Activated naive CD4-positive, alpha-beta T cell treated with anti-CD3 and anti-CD28 coated beads for 36 hours (primary cell): ENCODE results near the gene PIF1. TPM values are rescaled to one million over a fixed set of nuclear protein-coding genes. Genes with fewer than 3 reads are reported as not detected.

ENCODE experiments used
- CTCF ChIA-PET: fragments of 350-600 bp; sonication (Branson Sonifier 250); formaldehyde crosslinking; loops from one replicate; lab custom pipeline; 2021; ENCODE audit warnings: antibody characterized with exemption; lab: Charles Lee
- DNase-seq: peaks from one replicate; pipeline ENCODE4 v3.0.0-alpha.2; 2020
- H3K27ac Mint-ChIP-seq: one replicate; pipeline ENCODE4 v1.8.0; 2021; ENCODE audit warnings: mild to moderate bottlenecking, mixed read lengths
- H3K27me3 Mint-ChIP-seq: one replicate; pipeline ENCODE4 v1.8.0; 2021; ENCODE audit warnings: low read depth, mixed read lengths
- H3K36me3 Mint-ChIP-seq: one replicate; pipeline ENCODE4 v1.8.0; 2021; ENCODE audit warnings: low read depth, mixed read lengths
- H3K4me1 Mint-ChIP-seq: one replicate; pipeline ENCODE4 v1.8.0; 2021; ENCODE audit warnings: low read depth, mixed read lengths
- H3K4me3 Mint-ChIP-seq: one replicate; pipeline ENCODE4 v1.8.0; 2021; ENCODE audit warnings: mild to moderate bottlenecking, moderate library complexity, mixed read lengths
- H3K9me3 Mint-ChIP-seq: one replicate; pipeline ENCODE4 v1.8.0; 2021; ENCODE audit warnings: mixed read lengths
- intact Hi-C: fragments of 100-400 bp; cut with micrococcal nuclease; formaldehyde crosslinking; loops from one replicate; pipeline ENCODE4 v1.15.1; 2023
- total RNA-seq, 2 experiments: library from RNA; stranded (reverse); gene quantifications; one replicate each; pipeline ENCODE4 v1.2.3, GENCODE V29; 2021

The PIF1 gene
- total RNA-seq, 2 experiments from 2014 or later = 38.4 to 43.9 TPM

DNA sequence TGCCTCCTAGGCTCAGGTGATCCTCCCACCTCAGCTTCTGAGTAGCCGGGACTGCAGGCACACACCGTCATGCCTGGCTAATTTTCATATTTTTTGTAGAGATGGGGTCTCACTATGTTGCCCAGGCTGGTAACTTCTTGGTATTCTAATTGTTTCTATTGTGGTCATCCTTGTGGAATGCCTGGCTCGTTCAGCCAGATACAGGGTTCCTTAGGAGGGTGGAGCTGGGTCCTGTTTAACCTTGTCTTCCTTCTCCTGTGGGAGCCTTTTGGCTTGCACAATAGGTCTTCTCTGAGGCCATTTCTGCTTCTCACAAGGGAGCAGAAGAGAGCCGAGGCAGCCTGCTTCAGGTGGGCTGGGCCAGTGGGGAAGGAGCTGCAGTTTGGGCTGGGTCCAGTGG lies 32.0 kb upstream of the PIF1 start:
- H3K36me3 Mint-ChIP-seq = peaks cover 19% of the 10 kb centered on the region
- no peak overlapping the region for H3K4me3 Mint-ChIP-seq
- H3K4me1 Mint-ChIP-seq = peaks cover 35% of the 10 kb centered on the region
- CTCF ChIA-PET = no interaction called here
- H3K9me3 Mint-ChIP-seq = no peaks in the 10 kb centered on the region
- no peaks in the 10 kb centered on the region for H3K27me3 Mint-ChIP-seq
- no peak overlapping the region for H3K27ac Mint-ChIP-seq
- DNase-seq = no peak
- intact Hi-C loops = no loop called here

DNA sequence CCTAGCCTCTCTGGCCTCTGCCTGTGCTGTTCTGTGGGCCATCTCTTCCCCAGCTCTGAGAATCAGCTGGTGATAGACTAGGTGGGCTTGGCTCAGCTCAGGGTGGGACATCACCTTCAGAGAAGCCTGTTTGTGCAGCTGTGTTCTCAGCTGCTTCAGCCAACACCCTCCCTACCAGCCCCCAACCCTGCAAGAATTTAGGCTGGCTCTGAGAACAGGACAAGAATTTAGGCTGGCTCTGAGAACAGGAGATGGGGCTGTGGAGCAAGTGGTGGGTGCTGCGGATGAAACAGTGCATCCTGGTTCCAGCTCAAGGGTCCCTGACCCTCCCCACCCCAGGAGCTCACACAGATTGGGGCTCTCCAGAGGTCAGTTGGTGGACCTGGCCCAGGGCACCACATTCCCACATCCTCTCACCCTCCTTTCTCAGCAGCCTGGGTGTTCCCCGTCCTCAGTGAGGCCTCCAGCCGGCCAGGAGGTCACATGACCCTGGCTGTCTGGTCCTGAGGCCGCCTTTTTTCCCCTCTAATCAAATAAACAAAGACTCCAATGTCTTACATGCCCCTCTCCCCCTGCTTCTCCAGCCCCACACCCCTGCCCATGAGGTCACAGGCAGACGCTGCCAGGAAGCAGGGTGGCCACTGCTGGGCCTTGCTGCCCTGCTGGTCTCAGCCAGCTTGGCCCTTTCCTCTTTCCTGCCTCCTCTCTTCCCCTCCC lies 31.1 kb upstream of the PIF1 start:
- no peak overlapping the region for H3K4me3 Mint-ChIP-seq
- DNase-seq = no peak

DNA sequence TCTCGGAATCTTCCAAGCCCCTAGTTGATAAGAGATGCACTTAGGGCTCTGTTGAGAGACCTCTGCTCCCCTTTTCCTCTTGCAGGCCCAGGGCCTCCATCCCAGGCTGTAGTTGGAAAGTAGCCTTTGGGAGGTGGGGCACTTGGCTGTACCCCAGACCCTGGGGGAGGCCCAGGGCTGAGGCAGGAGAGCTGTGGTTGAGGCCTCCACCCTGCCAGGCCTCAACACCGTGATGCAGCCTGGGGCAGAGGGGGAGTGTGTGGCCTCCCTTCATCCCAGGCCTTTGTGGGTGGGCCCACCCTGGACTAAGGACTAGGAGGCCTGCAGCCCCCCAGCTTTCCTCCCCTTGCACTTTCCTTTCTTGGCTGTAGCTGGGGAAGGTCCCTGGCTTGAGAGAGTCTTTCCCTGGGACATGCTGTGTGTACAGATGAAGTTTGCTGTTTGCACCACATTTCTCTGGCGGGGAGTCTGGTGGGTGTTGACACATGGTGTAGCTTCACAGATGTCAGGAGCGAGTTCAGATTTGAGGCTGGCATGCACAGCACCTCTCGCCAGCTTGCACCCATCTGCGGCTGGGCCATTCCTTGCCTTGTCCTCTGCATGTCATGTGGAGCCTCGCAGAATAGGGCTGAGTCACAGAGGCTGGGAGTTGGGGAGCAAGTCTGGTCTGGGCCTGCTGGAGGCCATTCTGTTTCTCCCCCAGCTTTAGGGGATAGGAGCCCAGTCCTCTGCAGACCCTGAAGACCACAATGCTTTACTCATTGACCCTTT lies 29.9 kb upstream of the PIF1 start:
- Mint-ChIP-seq H3K27ac (no peak overlapping the region), H3K27me3 (no peaks in the 10 kb centered on the region), H3K9me3 (no peaks in the 10 kb centered on the region), H3K4me3 (no peak overlapping the region), H3K4me1 (peaks cover 39% of the 10 kb centered on the region), H3K36me3 (peaks cover 20% of the 10 kb centered on the region)
- DNase-seq = no peak
- CTCF ChIA-PET = interaction anchor here (0.6 to 1.4 kb wide), 4 partner anchors 46 to 52 kb away, joined by 3 to 5 read pairs (median 3); no protein-coding TSS in a partner anchor
- intact Hi-C loops = no loop called here

More for the DNA sequence above, 31.1 kb upstream of the PIF1 start:
- Mint-ChIP-seq H3K4me1 (peaks cover 39% of the 10 kb centered on the region), H3K27me3 (no peaks in the 10 kb centered on the region), H3K27ac (no peak overlapping the region), H3K9me3 (no peaks in the 10 kb centered on the region), H3K36me3 (peaks cover 18% of the 10 kb centered on the region)
- intact Hi-C loops = no loop called here
- CTCF ChIA-PET = interaction anchor here (1.4 kb wide), 2 partner anchors 47 to 50 kb away, joined by 3 to 5 read pairs; no protein-coding TSS in a partner anchor

DNA sequence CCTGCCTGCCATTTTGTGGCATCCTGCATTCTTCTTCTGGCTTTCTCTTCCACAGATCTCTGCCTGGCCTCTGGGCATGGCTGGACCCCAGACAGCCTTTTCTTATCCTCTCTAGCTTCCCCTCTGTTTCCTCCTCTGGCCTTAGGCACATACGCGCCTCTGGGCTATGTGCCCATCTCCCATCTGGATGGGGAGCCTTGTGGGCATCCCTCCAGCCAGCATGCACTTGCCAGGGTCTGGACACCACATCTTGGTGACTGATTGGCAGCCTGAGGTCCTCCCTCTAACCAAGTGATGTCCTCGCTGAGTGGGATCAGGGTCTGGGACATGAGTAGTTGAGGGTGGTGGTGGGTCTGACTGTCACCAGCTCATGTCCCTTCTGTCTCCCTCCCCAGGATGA lies 29.1 kb upstream of the PIF1 start:
- H3K36me3 Mint-ChIP-seq = peaks cover 22% of the 10 kb centered on the region
- peaks cover 39% of the 10 kb centered on the region for H3K4me1 Mint-ChIP-seq
- no peak overlapping the region for H3K27ac Mint-ChIP-seq
- no peaks in the 10 kb centered on the region for H3K27me3 Mint-ChIP-seq
- H3K4me3 Mint-ChIP-seq = no peak overlapping the region
- H3K9me3 Mint-ChIP-seq = no peaks in the 10 kb centered on the region
- intact Hi-C loops = no loop called here
- no peak for DNase-seq
- CTCF ChIA-PET = no interaction called here

DNA sequence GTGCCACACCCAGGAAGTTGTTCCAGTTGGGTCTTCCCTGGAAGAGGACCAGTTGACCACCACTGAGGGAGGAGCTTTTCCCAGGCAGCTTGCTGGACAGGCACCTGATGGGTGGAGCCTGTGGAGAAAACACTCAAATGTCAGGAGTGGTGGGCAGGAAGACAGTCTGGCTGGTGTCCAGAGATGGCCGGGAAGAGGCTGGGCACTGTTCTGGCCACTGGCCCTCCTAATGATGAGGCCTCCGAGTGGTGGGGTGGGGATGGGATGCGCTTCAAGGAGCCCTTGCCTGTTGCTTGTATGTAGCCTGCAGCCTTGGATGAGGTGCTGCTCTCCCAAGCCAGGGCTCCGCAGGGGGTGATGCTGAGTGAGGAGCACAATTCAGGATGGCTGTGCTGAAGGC lies 28.6 kb upstream of the PIF1 start:
- CTCF ChIA-PET = no interaction called here
- H3K27me3 Mint-ChIP-seq = no peaks in the 10 kb centered on the region
- H3K36me3 Mint-ChIP-seq = peaks cover 22% of the 10 kb centered on the region
- peaks cover 39% of the 10 kb centered on the region for H3K4me1 Mint-ChIP-seq
- no peak overlapping the region for H3K4me3 Mint-ChIP-seq
- H3K27ac Mint-ChIP-seq = no peak overlapping the region
- intact Hi-C loops = no loop called here
- no peaks in the 10 kb centered on the region for H3K9me3 Mint-ChIP-seq
- no peak for DNase-seq

DNA sequence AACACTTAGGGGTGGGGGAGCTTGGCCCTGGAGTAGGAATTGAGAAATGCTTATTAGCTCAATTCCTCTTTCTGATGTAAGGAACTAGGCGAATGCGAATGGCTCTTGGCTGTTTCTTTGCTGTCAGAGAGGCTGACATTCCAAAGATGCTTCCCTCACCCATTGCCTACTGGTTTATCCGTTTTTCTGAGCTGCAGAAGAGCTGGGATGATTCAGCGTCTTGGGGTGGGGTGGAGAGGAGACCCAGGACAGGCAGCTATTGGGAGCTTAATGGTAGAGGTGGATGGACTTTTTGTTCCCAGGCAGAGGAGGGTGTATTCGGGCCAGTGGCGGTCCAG lies 26.0 kb upstream of the PIF1 start:
- intact Hi-C loops = no loop called here
- H3K27ac Mint-ChIP-seq = no peak overlapping the region
- no peak overlapping the region for H3K4me3 Mint-ChIP-seq
- H3K4me1 Mint-ChIP-seq = peaks cover 37% of the 10 kb centered on the region
- peaks cover 28% of the 10 kb centered on the region for H3K36me3 Mint-ChIP-seq
- DNase-seq = no peak
- CTCF ChIA-PET = interaction anchor here (0.7 kb wide), 1 partner anchor 16 kb away, joined by 3 read pairs; no protein-coding TSS in a partner anchor
- H3K27me3 Mint-ChIP-seq = no peaks in the 10 kb centered on the region
- no peaks in the 10 kb centered on the region for H3K9me3 Mint-ChIP-seq

DNA sequence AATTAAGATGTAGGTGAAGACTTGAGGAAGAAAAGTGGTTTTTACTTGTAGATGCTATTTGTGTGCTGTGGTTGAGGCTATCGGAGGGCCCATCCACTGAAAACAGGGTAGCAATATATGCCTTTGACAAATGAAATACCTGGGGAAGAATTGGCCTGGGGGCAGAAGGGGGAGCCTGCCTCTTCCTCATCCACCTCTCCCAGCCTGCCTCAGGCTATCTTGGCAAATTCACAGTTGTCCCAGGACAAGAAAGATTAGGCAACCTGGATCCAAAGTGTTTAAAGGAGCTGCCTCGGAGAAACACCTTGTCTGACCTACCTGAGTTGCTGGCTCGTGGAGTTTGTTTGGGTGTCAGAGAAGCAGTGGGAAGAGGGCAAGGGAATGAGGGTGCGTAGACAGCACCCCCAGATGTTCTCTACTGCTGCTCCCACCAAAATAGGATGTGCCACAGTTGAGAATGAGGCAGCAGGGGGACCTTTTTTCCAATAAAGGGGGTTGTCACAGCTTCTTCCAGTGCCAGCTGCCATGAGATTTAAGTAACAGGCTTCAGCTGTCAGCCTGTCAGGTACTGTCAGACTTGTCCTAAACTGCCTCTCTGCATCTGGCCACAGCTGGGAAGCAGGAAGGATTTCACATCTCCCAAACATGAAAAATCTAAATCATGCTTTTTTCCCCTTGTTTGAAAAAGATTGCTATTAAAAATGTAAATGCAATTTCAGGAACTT lies 25.5 kb upstream of the PIF1 start:
- Mint-ChIP-seq H3K36me3 (peaks cover 24% of the 10 kb centered on the region), H3K9me3 (no peaks in the 10 kb centered on the region), H3K4me1 (peaks cover 35% of the 10 kb centered on the region), H3K4me3 (no peak overlapping the region), H3K27me3 (no peaks in the 10 kb centered on the region), H3K27ac (no peak overlapping the region)
- DNase-seq = no peak
- CTCF ChIA-PET = interaction anchor here (0.7 kb wide), 1 partner anchor 15 kb away, joined by 3 read pairs; no protein-coding TSS in a partner anchor
- intact Hi-C loops = no loop called here

DNA sequence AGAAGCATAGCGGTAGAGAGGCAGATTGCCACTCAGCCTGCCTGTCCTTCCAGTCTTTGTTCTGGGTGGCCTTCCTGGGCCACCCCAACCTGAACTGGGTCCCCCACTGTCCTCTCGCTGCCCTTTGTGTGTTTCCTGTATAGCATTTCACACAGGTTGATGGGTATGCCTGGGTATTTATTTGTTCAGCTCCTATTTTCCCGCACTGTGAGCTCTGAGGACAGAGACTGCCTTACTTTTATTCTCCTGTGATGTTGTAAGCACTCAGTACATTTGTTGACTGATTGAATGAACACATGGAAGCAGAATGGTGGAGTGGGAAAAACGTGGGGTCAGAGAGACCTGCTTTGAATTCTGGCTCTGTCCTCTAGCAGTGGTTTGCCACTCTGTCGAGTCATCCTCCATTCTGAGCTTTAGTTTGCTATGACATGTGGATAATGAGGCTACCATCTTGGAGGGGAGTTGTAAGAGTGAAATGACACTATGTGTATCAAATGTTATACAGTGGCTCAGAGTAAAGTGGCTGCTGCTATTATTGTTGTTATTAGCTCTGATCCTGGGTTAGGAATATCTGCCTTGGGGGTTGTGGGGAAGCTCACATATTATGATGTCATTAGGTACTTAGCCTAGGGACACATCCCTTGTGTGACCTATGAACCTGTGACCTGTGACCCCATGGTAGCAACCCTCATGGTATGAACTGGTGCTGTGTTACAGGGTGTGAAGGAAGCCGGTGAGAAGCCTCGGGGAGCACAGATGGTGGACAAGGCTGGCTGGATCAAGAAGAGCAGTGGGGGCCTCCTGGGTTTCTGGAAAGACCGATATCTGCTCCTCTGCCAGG lies 22.6 kb upstream of the PIF1 start:
- Mint-ChIP-seq H3K4me1 (peaks cover 47% of the 10 kb centered on the region), H3K4me3 (no peak overlapping the region), H3K36me3 (peaks cover 15% of the 10 kb centered on the region), H3K27ac (peak overlapping the region; percentile 20), H3K27me3 (no peaks in the 10 kb centered on the region), H3K9me3 (no peaks in the 10 kb centered on the region)
- intact Hi-C loops = no loop called here
- CTCF ChIA-PET = interaction anchor here (1.0 to 1.7 kb wide), 3 partner anchors 12 to 47 kb away, joined by 3 to 5 read pairs (median 4); no protein-coding TSS in a partner anchor
- DNase-seq = no peak

DNA sequence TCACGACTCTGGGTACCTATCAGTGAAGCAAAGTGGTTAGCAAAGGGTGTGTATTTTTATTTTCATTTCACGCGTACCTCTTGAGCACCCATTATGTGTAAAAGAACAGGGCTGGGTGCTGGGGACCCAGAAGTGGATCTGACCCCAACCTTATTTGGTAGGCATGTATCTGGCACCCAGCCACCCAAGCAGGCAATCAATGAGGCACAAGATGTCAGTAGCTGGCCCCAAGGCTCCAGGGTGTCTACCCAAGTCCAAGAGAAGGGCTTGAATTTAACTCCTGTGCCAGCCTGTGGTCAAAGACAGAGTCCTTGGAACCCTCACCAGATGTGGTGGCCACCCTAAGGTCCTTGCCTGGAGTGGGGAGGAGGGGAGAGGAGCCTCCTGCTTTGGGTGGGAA lies 22.0 kb upstream of the PIF1 start:
- peaks cover 15% of the 10 kb centered on the region for H3K36me3 Mint-ChIP-seq
- intact Hi-C loops = no loop called here
- peaks cover 51% of the 10 kb centered on the region for H3K4me1 Mint-ChIP-seq
- no peaks in the 10 kb centered on the region for H3K27me3 Mint-ChIP-seq
- no peak overlapping the region for H3K4me3 Mint-ChIP-seq
- H3K27ac Mint-ChIP-seq = no peak overlapping the region
- DNase-seq = no peak
- CTCF ChIA-PET = interaction anchor here (1.1 to 1.7 kb wide), 2 partner anchors 42 to 47 kb away, joined by 3 to 5 read pairs; no protein-coding TSS in a partner anchor
- no peaks in the 10 kb centered on the region for H3K9me3 Mint-ChIP-seq

DNA sequence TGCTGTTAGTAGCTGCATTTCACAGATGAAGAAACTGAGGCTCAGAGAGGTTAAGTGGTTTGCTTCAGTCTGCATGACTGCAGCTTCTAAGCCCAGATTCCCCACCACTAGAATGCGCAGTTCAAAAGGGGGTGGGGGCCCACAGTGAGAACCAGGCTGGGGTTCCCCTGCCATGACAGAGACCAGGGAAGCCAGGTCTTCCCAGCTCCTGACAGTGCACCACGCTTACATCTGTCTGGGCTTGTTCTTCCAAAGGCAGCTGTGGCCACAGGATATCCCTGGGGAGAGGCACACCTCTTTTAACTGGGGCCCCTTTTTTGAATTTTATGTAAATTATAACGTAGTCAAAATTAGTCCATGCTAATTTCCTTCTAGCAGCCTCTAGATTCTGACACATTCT lies 21.6 kb upstream of the PIF1 start:
- CTCF ChIA-PET = interaction anchor here (1.0 to 1.7 kb wide), 3 partner anchors 37 to 47 kb away, joined by 3 to 5 read pairs (median 3); no protein-coding TSS in a partner anchor
- Mint-ChIP-seq H3K9me3 (no peaks in the 10 kb centered on the region), H3K27me3 (no peaks in the 10 kb centered on the region), H3K36me3 (peaks cover 15% of the 10 kb centered on the region), H3K27ac (no peak overlapping the region), H3K4me1 (peaks cover 49% of the 10 kb centered on the region), H3K4me3 (no peak overlapping the region)
- intact Hi-C loops = no loop called here
- no peak for DNase-seq

DNA sequence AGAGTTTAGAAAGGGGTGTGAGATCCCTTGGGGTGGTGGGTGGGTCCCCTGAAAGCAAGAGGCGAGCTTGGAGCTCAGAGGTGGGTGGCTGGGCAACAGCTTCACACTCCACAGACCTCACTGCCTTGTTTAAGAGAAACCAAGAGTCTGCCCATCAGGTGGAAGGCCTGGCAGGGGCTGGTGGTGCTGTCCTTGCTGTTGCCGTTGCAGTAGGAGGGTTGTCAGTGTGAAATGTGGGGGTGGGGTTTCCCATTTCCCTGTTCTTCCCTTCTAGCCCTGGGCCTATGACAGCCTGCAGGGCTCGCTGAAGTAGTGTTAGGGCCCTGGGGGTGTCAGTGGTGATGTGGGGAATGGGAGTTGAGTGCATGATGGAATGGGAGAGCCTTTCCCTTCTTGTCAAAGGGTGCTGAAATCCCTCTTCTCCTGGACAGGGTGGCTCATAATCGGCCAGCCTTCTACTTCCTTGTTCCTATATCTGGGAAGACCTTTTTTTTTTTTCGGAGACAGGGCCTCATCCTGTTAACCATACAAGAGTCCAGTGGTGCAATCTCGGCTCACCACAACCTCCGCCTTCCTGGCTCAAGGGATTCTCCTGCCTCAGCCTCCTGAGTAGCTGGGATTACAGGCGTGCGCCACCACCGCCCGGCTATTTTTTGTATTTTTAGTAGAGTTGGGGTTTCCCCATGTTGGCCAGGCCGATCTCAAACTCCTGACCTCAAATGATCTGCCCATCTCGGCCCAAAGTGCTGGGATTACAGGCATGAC lies 20.6 kb upstream of the PIF1 start:
- DNase-seq = no peak
- CTCF ChIA-PET = interaction anchor here (0.6 to 1.7 kb wide), 4 partner anchors 10 to 291 kb away, joined by 3 to 5 read pairs (median 4); no protein-coding TSS in a partner anchor
- Mint-ChIP-seq H3K4me1 (peaks cover 48% of the 10 kb centered on the region), H3K27me3 (no peaks in the 10 kb centered on the region), H3K36me3 (peaks cover 15% of the 10 kb centered on the region), H3K9me3 (no peaks in the 10 kb centered on the region), H3K27ac (no peak overlapping the region), H3K4me3 (no peak overlapping the region)
- intact Hi-C loops = no loop called here
